Measurements from ENCODE around the gene TSEN54.

Gene TSEN54

GRCh38 chr17:75546181-75546580, 29.9 kb downstream of the TSEN54 start:
- DNase-seq, result no peak

- no peak for DNase-seq
Observed at GRCh38 chr17:75547091-75547490, 30.8 kb downstream of the TSEN54 start.

GRCh38 chr17:75548813-75549212, 32.5 kb downstream of the TSEN54 start:
- DNase-seq, result no peak

- DNase-seq, result no peak
Observed at GRCh38 chr17:75549246-75550138, 33.2 kb downstream of the TSEN54 start.

- no peak for DNase-seq
Observed at GRCh38 chr17:75550139-75550465, 33.8 kb downstream of the TSEN54 start.

GRCh38 chr17:75551266-75551665, 34.9 kb downstream of the TSEN54 start:
- DNase-seq, result no peak

GRCh38 chr17:75552425-75553294, 36.3 kb downstream of the TSEN54 start:
- DNase-seq, result no peak

GRCh38 chr17:75553295-75554110, 37.2 kb downstream of the TSEN54 start:
- no peak for DNase-seq

GRCh38 chr17:75555679-75556153, 39.4 kb downstream of the TSEN54 start:
- DNase-seq, result no peak

GRCh38 chr17:75557075-75557851, 40.9 kb downstream of the TSEN54 start:
- no peak for DNase-seq

- DNase-seq, result no peak
Observed at GRCh38 chr17:75557852-75558665, 41.7 kb downstream of the TSEN54 start.

- DNase-seq, result no peak
Observed at GRCh38 chr17:75558666-75559530, 42.6 kb downstream of the TSEN54 start.

GRCh38 chr17:75559958-75560533, 43.7 kb downstream of the TSEN54 start:
- DNase-seq, result no peak

GRCh38 chr17:75561927-75562603, 45.7 kb downstream of the TSEN54 start:
- DNase-seq, result no peak

GRCh38 chr17:75563063-75563758, 46.9 kb downstream of the TSEN54 start:
- no peak for DNase-seq

- DNase-seq, result no peak
Observed at GRCh38 chr17:75564195-75564594, 47.9 kb downstream of the TSEN54 start.

GRCh38 chr17:75565066-75565465, 48.7 kb downstream of the TSEN54 start:
- no peak for DNase-seq

GRCh38 chr17:75565618-75566017, 49.3 kb downstream of the TSEN54 start:
- no peak for DNase-seq

Data from suppressor macrophage (primary cell).